ENCODE measurements around the gene MTA3. TPM values are rescaled to one million over a fixed set of nuclear protein-coding genes. Genes with fewer than 3 reads are reported as not detected.

Gene MTA3
- polyA plus RNA-seq, 1 experiment, result 51.0 TPM

- H3K4me3 ChIP-seq (ENCODE audit: low read depth, low read length), result no peak overlapping the region
- TF ChIP-seq CTCF (IDR thresholded peaks at IDR 0.05; ENCODE audit: low read depth, low read length), result no peak
- ChIA-PET CTCF (interaction anchor here (0.7 kb wide), 1 partner anchor 813 kb away, joined by 4 read pairs; no protein-coding TSS in a partner anchor), POLR2A (interaction anchor here (1.1 to 1.4 kb wide), 2 partner anchors 14 to 229 kb away, joined by 8 to 9 read pairs; no protein-coding TSS in a partner anchor)
- peaks cover 12% of the 10 kb centered on the region for H3K27me3 ChIP-seq (ENCODE audit: control insufficient read depth, insufficient read depth, low read length)
- no peak for DNase-seq (ENCODE audit: low read depth, low spot score)
- no peak overlapping the region for H3K27ac ChIP-seq (ENCODE audit: low read depth, low read length)
- peaks cover 3% of the 10 kb centered on the region; the same call in 1 of the 2 replicates for H3K9me3 ChIP-seq (ENCODE audit: control insufficient read depth, insufficient read depth, low read length)
Measured at GRCh38 chr2:42796427-42797248, 228.2 kb downstream of the MTA3 start.

GRCh38 chr2:42797281-42797680 lies 228.8 kb downstream of the MTA3 start:
- POLR2A ChIA-PET, result no interaction called here
- H3K9me3 ChIP-seq (ENCODE audit: control insufficient read depth, insufficient read depth, low read length), result peaks cover 3% of the 10 kb centered on the region; the same call in 1 of the 2 replicates
- TF ChIP-seq CTCF (IDR thresholded peaks at IDR 0.05; ENCODE audit: low read depth, low read length), result no peak
- H3K27me3 ChIP-seq (ENCODE audit: control insufficient read depth, insufficient read depth, low read length), result peaks cover 7% of the 10 kb centered on the region
- H3K27ac ChIP-seq (ENCODE audit: low read depth, low read length), result no peak overlapping the region
- H3K4me3 ChIP-seq (ENCODE audit: low read depth, low read length), result no peak overlapping the region
- CTCF ChIA-PET, result no interaction called here
- DNase-seq (ENCODE audit: low read depth, low spot score), result no peak

- TF ChIP-seq CTCF (IDR thresholded peaks at IDR 0.05; ENCODE audit: low read depth, low read length), result no peak
- Histone ChIP-seq H3K27ac (ENCODE audit: low read depth, low read length) (no peak overlapping the region), H3K4me3 (ENCODE audit: low read depth, low read length) (no peak overlapping the region), H3K9me3 (ENCODE audit: control insufficient read depth, insufficient read depth, low read length) (no peaks in the 10 kb centered on the region; the same call in 1 of the 2 replicates), H3K27me3 (ENCODE audit: control insufficient read depth, insufficient read depth, low read length) (peaks cover 5% of the 10 kb centered on the region)
- ChIA-PET POLR2A (interaction anchor here (2.3 kb wide), 1 partner anchor 11 kb away, joined by 11 read pairs; no protein-coding TSS in a partner anchor), CTCF (no interaction called here)
- DNase-seq (ENCODE audit: low read depth, low spot score), result no peak
Measured at GRCh38 chr2:42799881-42800280, 231.4 kb downstream of the MTA3 start.

- POLR2A ChIA-PET, result interaction anchor here (2.3 kb wide), 1 partner anchor 10 kb away, joined by 11 read pairs; no protein-coding TSS in a partner anchor
Measured at GRCh38 chr2:42800461-42800962, 232.1 kb downstream of the MTA3 start.

More at GRCh38 chr2:42800461-42800962, 232.1 kb downstream of the MTA3 start:
- no peak for DNase-seq (ENCODE audit: low read depth, low spot score)
- CTCF ChIA-PET, result no interaction called here
- Histone ChIP-seq H3K9me3 (ENCODE audit: control insufficient read depth, insufficient read depth, low read length) (no peaks in the 10 kb centered on the region; the same call in 1 of the 2 replicates), H3K27me3 (ENCODE audit: control insufficient read depth, insufficient read depth, low read length) (peaks cover 6% of the 10 kb centered on the region), H3K4me3 (ENCODE audit: low read depth, low read length) (no peak overlapping the region), H3K27ac (ENCODE audit: low read depth, low read length) (no peak overlapping the region)
- TF ChIP-seq CTCF (IDR thresholded peaks at IDR 0.05; ENCODE audit: low read depth, low read length), result no peak
